OCI-LY7 (cell line): ENCODE results near the gene B3GALNT2.

ENCODE experiments used
- CTCF ChIP-seq: fragments of 200-600 bp; sonication (generic); conservative IDR thresholded peaks from 2 replicates; pipeline ENCODE4 v1.5.1; 2014; ENCODE audit warnings: mild to moderate bottlenecking, antibody characterized with exemption, low read length, moderate library complexity, mixed read lengths
- EZH2phosphoT487 ChIP-seq: fragments of 200-600 bp; sonication (generic); IDR thresholded peaks from 2 replicates; pipeline ENCODE4 v1.6.1; 2018; ENCODE audit warnings: low read depth, borderline replicate concordance, mild to moderate bottlenecking, mixed run types, antibody characterized with exemption, low read length, moderate library complexity, mixed read lengths

- TF ChIP-seq CTCF (no peak), EZH2phosphoT487 (no peak)
Observed at GRCh38 chr1:235504122-235504493, at the start of gene B3GALNT2.
